B cell (primary cell): Measurements from ENCODE around the gene HTR1A.

Source experiments
- CTCF ChIP-seq: fragments of 200-600 bp; IDR thresholded peaks from one replicate; pipeline ENCODE4 v1.8.0; 2022; ENCODE audit warnings: antibody characterized with exemption, mild to moderate bottlenecking
- EZH2 ChIP-seq: IDR thresholded peaks from 2 replicates; pipeline ENCODE4 v1.6.1; 2012; ENCODE audit warnings: borderline replicate concordance, low read depth, mild to moderate bottlenecking, moderate library complexity, low read length; ENCODE audit not compliant: insufficient read depth, poor library complexity, severe bottlenecking

- no peak for TF ChIP-seq CTCF
- TF ChIP-seq EZH2 = no peak
These were observed 1.6 kb downstream of the HTR1A start for GRCh38 chr5:63960646-63961045.
